GM18526 (cell line): ENCODE data around the gene ADCY5.

Source experiments
- POLR2A ChIP-seq: IDR thresholded peaks from 3 replicates; pipeline ENCODE4 v1.6.1; 2011; ENCODE audit not compliant: insufficient read length; ENCODE audit errors: extremely low read depth

ADCY5 gene

GRCh38 chr3:123357275-123357674 lies 91.6 kb downstream of the ADCY5 start:
- TF ChIP-seq POLR2A: no peak

- no peak for TF ChIP-seq POLR2A
These were observed 95.0 kb downstream of the ADCY5 start for GRCh38 chr3:123353850-123354233.

DNA sequence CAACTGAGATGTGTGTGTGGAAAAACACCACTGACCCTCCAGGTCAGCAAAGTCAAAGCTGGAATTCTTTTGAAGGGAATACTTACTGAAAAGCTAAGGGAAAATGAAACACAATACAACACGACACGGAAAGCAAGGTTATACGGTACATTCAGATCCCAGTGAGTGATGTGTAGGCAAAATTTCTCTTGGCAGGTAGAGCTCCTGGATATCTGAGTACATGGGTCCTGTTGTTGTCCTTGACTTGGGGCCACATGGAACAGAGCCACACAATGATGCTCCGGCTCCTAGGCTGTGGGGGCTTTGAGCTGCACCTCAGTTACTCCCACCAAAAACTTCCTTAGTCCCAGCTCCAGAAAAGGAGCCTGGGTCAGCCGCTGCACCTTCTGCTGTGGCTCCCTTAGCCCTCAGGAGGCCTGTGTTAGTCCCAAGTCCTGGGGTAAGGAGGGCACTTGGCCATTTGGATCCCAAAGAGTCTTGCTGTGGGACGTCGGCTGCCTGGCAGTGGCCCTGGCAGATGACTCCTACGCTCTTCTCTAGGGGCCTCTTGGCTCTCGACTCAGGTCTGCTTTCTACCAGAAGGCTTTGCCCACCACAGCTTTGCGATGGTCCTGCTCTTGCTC lies 95.6 kb downstream of the ADCY5 start:
- no peak for TF ChIP-seq POLR2A

GRCh38 chr3:123352134-123352554 lies 96.7 kb downstream of the ADCY5 start:
- no peak for TF ChIP-seq POLR2A

DNA sequence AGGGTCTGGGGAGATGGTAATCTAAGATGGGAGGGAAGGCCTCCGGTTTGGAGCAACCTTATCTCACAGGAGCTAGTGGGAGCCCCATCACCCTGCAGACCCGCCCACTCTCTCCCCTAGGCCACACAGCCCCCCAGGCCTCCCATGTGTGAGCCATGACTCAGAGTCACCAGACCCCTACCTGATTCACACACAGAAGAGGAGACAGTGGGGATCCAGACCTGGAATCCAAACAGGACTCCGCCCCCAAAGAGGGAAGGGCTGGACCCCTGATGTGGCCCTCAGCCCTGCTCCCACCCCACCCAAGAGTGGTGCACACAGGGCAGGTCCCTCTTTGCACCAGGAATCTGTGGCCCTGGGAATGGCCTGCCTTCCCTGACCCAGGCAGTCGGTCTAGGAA lies 97.4 kb downstream of the ADCY5 start:
- TF ChIP-seq POLR2A: no peak

DNA sequence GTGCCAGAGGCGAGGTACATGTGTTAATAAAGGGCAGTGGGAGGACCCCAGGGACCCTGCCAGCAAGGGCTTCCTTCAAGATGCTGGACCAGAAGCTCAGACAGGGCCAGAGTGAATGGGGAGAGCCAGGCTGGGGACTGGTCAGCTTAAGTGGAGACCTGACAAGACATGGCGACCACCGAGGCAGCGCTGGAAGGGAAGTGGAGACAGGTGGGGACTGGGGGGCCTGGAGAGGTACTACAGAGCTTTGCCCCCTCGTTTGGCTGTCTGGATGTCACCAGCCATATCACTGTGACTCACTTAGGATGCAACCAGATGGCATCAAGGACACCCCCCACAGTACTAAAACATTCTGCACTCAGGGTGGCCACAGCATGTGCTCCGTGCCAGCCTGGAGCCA lies 97.9 kb downstream of the ADCY5 start:
- no peak for TF ChIP-seq POLR2A

DNA sequence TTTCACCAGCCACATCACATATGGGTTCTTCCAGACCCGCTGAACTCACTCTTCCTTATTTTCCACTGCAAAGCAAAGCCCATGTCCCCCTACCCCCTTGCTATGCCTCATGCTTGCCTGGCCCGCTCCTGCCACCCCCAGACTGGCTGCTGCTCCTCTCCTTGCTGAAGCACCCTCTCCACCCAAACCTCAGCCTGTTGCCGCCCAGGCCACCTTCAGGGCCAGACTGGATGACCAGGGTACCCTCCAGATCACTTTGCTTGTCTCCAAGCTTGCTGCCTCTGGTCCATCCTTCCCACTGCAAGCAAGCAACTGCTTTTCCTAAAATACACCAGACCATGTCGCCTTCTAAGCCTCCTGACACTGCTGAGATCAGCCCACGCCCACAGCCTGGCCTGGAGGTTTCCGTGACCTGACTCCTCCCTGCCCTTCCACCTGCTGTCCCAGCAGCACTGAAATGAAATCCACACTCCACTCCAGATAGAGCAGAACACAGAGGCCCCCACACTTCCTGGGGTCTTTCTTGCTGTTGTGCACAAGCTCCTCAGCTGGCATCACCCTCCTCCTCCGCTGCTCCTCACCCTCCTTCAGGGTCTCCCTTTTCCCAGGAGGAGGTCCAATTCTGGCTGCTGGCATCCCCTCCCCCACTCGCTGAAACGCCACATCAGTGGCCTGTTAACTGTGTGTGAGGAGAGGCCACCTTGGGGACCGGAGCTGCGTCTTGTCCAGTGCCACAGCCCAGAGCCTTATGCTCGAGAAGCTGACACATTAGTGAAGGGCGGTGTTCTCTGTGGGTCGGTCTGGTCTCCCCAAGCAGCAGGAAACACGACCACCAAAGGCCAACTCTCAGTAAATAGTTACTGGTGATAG lies 99.1 kb downstream of the ADCY5 start:
- TF ChIP-seq POLR2A: no peak

GRCh38 chr3:123349201-123349535 lies 99.7 kb downstream of the ADCY5 start:
- no peak for TF ChIP-seq POLR2A

GRCh38 chr3:123348471-123349200 lies 100.3 kb downstream of the ADCY5 start:
- no peak for TF ChIP-seq POLR2A

DNA sequence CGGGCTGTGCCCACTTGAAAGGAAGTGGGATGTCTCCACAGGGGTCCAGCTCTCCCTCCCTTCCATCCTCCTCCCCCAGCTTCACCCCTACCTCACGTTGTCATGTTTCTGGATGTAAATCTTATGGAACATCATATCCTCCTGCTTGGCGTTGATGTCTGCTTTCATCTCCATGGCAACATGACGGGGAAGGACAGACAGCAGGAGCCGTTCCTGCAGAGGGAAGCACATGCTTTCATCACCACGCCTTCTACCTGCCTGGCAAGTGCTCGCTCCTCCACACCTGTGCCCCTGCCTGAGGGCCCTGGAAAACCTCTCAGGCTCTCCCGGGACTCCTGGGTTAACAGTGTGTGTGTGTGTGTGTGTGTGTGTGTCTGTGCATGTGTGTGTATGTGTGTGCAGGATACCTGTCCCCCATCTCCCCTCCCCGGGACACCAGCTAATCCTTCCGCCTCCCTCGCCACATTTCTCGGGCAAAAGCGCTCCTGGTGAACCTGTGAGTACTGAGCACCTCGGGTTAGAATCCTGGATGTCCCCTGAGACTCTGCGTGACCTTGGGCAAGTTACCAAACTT lies 101.1 kb downstream of the ADCY5 start:
- no peak for TF ChIP-seq POLR2A

DNA sequence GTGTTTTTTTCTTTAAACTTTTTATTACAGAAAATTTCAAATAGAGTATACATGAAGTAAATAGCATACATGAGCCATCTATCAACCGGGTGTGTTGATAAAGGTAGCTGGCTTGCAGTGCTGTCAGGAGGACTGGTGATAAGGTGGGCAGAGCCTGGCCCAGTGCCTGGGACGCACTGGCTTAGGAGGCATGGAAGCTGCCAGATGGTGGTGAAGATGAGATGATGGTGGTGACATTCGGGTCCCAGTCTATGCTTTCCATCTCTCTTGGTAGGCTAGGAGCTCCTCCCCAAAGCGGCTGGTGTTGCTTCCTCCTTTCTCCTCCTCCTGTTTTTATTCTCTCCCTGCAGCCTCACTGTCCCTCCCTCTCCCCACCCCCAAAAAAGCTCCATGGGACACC lies 101.7 kb downstream of the ADCY5 start:
- no peak for TF ChIP-seq POLR2A

DNA sequence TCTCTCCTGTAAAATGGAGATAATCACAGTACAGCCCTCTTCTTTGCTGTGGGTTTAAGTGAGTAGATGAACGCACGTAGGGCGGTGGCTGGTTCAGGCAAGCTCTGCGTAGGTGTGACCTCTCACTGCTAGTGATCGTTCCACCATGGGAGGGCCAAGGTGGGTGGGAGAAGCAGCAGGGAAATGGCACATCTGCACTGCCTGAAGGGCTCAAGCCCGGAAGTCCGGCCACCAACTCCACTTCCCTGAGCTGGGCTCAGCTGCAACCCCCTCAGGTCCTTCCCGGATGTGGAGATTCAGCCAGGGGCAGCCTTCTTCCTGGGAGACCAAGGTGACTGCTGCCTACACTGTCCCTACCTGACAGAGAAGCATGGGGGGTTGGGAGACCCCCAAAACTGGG lies 102.9 kb downstream of the ADCY5 start:
- TF ChIP-seq POLR2A: no peak

DNA sequence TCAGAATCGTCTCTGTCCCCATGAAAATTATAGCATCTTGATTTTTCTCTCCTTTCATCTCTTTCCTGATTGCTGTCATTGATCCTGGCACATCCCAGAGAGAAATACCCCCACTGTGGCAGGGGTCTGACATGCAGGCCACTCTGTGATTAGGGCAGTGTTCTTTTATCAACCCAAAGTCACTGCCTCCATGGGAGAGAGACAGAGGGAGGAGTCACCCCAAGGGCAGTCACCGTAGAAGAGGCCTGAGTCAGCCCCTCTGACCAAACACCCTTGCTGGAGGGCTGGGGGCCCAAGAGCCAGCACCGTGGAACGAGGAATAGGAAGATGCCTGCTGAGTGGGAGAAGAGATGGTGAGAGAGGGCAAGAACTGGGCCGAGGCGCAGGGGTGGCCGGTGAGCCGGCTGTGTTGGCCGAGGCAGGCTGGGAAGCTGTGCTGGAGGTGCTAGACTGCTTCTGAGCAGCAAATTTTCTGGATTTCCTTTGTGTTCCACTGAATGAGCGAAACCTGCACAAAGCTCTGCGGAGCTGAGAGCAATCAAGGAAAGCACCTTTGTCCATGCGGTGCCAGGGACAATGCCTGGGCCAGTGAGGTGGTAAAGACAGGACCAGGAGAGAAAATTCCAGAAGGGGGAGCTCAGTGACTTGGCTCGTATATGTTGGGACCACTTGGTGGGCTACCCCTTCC lies 103.8 kb downstream of the ADCY5 start:
- TF ChIP-seq POLR2A: no peak

- no peak for TF ChIP-seq POLR2A
These were observed 104.5 kb downstream of the ADCY5 start for GRCh38 chr3:123344175-123344906.
